HG03571 (cell line): ENCODE results near the gene RNF123.

ENCODE experiments used
- ATAC-seq: cut with Tn5 transposase; IDR thresholded peaks from one replicate; pipeline ENCODE4 v1.9.1; 2021; ENCODE audit not compliant: unreplicated experiment

The RNF123 gene

DNA sequence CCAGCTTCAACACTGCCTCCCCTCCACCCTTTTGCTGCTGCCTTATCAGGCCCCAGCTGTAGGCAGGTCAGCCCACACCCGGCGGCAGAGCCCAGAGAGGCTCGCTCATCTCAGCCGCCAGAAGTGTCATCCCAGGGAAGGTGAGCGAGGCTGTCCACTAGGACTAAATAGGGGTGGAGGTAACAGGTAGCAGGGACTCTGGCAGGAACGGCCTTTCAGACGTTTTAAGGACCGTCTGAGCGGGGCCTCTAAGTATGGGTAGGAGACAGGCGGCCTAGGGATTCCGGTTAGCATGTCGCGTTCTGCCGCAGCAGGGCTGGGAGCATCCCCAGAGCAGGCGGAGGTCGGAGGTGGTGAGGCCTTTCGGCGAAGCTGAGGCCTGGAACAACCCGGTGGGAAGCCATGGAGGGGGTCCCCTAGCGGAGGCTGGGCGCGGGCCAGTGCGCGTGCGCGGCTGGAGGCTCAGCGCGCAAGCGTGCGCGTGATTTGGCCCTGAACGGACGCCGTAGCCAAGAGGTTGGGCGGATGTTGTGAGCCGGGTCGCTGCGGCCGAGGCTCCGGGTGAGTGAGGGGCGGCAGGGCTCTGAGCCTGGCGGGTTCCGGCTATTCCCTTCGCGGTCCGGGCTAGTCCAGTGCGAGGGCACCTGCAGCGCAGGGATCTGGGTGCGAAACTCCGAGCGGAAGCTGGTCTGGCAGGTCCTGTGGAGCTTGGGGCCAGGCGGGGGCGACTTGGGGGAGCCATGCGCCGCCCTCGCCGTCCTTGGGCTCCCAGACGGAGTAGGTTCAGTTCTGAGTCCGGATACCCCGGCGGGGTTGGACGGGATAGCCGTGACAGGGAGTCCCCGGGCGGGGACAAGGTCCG lies at the start of gene RNF123, which contains the start of gene MST1:
Gene RNF123 (plus strand): TSS at position 512 of the 862 bp plus-strand sequence. CDS start 1,609 bp downstream, outside the sequence.
Gene MST1 (minus strand): TSS at position 429 of the 862 bp plus-strand sequence. CDS start 783 bp downstream, outside the sequence.
- peak; percentile 49 for ATAC-seq

- ATAC-seq = no peak
Observed at GRCh38 chr3:49641292-49641691, 48.1 kb upstream of the RNF123 start.

- no peak for ATAC-seq
Observed at GRCh38 chr3:49641921-49642707, 47.2 kb upstream of the RNF123 start.

DNA sequence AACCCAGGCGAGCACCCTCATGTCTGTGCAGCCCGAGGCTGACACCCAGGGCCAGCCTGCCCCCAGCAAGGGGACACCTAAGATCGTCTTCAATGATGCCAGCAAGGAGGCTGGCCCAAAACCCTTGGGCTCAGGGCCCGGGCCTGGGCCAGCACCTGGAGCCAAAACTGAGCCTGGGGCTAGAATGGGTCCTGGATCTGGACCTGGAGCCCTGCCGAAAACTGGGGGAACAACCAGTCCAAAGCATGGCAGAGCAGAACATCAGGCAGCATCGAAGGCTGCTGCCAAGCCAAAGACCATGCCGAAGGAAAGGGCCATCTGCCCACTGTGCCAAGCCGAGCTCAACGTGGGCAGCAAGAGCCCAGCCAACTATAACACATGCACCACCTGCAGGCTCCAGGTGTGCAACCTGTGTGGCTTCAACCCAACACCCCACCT lies 46.6 kb upstream of the RNF123 start:
- ATAC-seq = no peak

GRCh38 chr3:49644684-49645083 lies 44.7 kb upstream of the RNF123 start:
- ATAC-seq = no peak

GRCh38 chr3:49646236-49646635 lies 43.1 kb upstream of the RNF123 start:
- no peak for ATAC-seq

GRCh38 chr3:49647741-49648140 lies 41.6 kb upstream of the RNF123 start:
- ATAC-seq = no peak

GRCh38 chr3:49648354-49649019 lies 40.9 kb upstream of the RNF123 start:
- ATAC-seq = no peak

- no peak for ATAC-seq
Observed at GRCh38 chr3:49649576-49649975, 39.8 kb upstream of the RNF123 start.

GRCh38 chr3:49650177-49650576 lies 39.2 kb upstream of the RNF123 start:
- ATAC-seq = no peak

DNA sequence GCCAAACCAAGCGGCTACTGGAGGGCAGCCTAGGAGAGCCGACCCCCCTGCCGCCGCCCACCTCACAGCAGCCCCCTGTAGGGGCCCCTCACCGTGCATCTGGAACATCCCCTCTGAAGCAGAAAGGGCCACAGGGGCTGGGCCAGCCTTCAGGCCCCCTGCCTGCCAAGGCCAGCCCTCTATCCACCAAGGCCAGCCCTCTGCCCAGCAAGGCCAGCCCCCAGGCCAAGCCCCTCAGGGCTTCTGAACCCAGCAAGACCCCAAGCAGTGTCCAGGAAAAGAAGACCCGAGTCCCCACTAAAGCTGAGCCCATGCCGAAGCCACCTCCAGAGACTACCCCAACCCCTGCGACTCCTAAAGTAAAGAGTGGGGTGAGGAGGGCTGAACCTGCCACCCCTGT lies 38.7 kb upstream of the RNF123 start:
- ATAC-seq = no peak

- no peak for ATAC-seq
Observed at GRCh38 chr3:49652218-49652902, 37.0 kb upstream of the RNF123 start.

DNA sequence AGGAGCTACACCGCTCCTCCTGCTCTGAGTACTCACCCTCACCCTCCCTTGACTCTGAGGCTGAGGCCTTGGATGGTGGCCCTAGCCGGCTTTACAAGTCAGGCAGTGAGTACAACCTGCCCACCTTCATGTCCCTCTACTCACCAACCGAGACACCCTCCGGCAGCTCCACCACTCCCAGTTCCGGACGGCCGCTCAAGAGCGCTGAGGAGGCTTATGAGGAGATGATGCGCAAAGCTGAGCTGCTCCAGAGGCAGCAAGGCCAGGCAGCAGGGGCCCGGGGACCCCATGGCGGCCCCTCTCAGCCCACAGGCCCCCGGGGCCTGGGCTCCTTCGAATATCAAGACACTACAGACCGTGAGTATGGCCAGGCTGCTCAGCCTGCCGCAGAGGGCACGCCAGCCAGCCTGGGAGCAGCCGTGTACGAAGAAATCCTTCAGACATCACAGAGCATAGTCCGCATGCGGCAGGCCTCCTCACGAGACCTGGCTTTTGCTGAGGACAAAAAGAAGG lies 36.4 kb upstream of the RNF123 start:
- ATAC-seq = no peak

- no peak for ATAC-seq
Observed at GRCh38 chr3:49653621-49654020, 35.7 kb upstream of the RNF123 start.

GRCh38 chr3:49654176-49654825 lies 35.1 kb upstream of the RNF123 start:
- ATAC-seq = no peak

DNA sequence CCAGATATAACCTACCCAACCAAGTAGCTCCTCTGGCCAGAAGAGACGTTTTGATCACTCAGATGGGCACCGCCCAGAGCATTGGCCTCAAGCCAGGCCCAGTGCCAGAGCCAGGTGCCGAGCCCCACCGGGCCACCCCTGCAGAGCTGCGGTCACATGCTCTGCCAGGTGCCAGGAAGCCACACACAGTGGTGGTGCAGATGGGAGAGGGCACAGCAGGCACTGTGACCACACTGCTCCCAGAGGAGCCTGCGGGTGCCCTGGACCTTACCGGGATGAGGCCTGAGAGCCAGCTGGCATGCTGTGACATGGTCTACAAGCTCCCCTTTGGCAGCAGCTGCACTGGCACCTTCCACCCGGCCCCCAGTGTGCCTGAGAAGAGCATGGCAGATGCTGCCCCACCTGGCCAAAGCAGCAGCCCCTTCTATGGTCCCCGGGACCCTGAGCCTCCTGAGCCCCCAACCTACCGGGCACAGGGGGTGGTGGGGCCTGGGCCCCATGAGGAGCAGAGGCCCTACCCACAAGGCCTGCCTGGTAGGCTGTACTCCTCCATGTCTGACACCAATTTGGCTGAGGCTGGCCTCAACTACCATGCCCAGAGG lies 34.3 kb upstream of the RNF123 start:
- no peak for ATAC-seq

DNA sequence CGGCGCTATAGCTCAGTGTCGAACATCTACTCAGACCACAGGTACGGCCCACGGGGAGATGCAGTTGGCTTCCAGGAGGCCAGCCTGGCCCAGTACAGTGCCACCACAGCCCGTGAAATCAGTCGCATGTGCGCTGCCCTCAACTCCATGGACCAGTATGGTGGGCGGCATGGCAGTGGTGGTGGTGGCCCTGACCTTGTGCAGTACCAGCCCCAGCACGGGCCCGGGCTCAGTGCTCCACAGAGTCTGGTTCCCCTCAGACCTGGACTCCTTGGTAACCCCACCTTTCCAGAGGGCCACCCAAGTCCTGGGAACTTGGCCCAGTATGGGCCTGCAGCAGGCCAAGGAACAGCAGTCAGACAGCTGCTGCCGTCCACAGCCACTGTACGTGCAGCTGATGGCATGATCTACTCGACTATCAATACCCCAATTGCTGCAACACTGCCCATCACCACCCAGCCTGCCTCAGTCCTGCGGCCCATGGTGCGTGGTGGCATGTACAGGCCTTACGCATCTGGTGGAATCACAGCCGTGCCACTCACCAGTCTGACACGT lies 33.5 kb upstream of the RNF123 start:
- ATAC-seq = no peak

- ATAC-seq = no peak
Observed at GRCh38 chr3:49656541-49657112, 32.7 kb upstream of the RNF123 start.
